Muscle of back (tissue), 11 donors: Measurements from ENCODE around the gene HHIPL1. TPM values are rescaled to one million over a fixed set of nuclear protein-coding genes. Genes with fewer than 3 reads are reported as not detected.

Experiments
- DNase-seq, 3 donors: peaks; one replicate each; pipeline versions ENCODE4 v3.0.0 to v3.0.0-alpha.2; 2013
- polyA plus RNA-seq, 10 donors: library from polyadenylated mRNA; unstranded; fragments of 120-200 nt; gene quantifications; one replicate each; pipeline ENCODE4 v1.2.1, GENCODE V29; 2013; ENCODE audit not compliant: insufficient read length in 10 of 10

HHIPL1 gene
- polyA plus RNA-seq, 10 donors = 1.1 to 2.6 (median 1.9) TPM

DNA sequence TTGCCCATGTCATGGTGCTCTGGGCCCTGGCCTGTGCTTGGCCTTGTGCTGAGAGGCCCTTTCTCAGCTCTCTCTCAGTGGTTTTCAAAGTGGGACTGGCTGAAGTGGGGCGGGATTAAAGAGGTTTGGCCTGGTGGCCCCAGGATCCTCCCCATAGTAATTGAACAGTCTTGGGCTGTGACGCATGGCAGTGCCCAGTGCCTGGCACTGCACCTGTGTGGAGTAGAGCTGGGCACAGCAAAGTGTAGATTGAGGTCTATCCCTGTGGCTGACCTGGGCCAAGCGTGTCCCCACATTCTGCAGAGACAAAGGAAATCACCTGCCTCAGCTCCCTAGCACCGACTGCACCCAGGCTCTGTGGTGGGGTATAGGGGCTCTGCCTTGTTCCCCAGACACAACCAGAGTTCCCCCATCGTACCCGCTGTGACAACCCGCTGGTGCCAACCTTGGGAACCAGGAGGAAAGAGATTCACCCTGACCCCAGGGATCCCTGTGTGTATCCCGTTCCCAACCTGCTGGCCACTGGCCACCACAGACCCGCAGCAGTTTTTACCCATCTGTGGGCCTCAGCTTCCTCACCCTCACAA is 29.2 kb downstream of the HHIPL1 start:
- DNase-seq = no peak

GRCh38 chr14:99674776-99675381 is 29.9 kb downstream of the HHIPL1 start:
- DNase-seq = no peak

DNA sequence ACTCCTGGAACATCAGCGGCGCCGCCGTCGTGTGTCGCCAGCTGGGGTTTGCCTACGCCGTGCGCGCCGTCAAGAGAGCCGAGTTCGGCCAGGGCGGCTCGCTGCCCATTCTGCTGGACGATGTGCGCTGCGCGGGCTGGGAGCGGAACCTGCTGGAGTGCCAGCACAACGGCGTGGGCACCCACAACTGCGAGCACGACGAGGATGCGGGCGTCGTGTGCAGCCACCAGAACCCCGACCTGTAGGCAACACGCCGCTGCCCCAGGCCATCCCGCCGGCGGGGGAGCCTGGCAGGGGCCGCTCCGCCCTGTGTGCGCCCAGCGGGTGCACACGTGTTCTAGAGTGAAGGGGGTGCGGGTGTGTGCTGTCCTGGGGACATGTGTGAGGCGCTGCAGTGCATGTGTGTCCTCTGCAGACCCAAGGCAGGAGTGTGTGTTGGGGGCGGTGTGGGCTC is 30.5 kb downstream of the HHIPL1 start:
- no peak for DNase-seq

DNA sequence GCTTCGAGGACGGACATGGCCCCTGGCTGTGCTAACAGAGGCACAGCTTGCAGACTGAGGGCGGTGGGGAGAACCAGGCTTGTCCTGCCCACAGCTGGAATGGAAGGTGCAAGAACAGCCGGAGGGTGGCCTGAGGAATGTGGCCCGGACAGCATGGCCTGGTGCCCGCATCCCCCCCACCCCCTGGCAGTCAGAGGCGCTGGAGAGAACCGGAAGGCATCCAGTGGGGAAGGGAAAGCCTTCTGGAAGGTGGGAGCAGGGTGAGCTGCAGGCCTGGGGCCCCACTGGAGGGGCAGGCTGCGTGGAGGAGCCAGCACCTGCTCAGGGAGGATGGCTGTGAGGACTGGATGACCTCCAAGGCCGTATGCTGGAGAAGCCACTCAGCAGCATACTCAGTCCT is 31.0 kb downstream of the HHIPL1 start:
- DNase-seq = no peak

DNA sequence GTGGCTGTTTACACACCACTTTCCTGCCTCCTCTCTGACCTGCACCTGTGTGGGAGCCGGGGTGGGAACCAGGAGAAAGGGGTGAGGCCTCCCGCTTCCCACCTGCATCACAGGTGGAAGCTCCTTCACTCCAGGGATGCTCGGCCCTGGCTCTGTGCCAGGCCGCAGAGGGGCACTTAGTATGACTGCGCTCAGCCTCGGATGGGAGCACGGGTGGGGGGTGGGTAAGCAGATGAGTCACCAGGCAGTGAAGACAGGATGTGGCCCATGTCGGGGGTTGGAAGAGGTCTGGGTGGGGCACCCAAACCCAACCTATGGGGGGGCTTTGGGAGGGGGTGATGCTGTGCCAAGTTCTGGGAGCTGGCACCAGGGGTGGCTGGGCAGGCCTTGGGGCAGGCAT is 31.7 kb downstream of the HHIPL1 start:
- no peak for DNase-seq

DNA sequence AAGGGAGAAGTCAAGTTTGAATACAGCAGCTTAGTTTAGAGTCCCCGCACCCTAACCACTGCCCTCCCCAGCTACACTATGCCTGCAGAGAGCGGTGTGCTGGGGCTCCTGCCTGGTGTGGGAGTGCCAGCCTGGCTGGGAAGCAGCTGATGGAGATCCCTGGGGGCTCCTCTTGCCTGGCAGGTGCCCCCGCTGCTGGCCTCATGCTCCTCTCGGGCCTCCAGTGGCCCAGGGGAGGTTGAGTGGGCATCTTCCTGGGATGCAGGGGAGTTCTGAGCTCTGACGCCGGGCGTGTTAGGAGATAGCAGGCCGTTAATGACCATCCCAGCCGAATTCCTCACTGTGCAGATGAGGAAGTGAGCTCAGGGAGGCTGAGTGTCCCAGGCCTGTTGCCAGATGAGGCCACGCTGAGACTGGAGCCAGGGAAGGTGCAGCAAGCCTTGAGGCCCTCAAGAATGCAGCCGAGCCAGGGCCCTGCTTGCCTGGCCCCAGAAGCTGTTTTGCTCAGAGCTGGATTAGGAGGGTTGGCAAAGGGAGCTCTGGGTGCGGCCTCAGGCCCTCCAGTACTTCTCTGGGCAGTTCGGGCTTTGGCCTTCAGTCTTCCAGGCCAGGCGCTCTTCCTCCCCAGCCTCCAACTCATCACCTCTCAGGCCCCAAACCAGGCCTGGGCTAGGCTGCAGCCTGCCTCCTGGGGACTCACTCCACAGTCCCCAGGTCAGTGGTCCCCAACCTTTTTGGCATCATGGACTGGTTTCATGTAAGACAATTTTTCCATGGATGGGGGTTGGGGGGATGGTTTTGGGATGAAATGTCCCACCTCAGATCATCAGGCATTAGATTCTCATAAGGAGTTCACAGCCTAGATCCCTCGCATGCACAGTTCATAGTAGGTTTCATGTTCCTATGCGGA is 32.6 kb downstream of the HHIPL1 start:
- no peak for DNase-seq

DNA sequence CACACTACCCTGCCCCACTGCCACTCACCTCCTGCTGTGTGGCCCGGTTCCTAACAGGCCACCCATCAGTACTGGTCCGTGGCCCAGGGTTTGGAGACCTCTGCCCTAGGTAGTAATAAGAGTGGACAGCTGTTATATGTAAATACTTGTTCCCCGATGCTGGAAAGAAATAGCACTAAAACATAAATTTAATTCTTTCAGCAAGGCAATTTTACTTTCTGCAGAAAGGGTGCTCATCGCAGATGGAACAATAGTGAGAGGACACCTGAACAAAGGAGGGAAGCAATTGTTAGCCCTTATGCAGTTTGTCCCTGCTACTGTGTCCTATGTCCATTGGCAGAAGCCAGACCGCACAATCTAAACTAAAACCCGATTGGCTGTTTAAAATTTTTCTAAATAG is 33.3 kb downstream of the HHIPL1 start:
- DNase-seq = no peak

DNA sequence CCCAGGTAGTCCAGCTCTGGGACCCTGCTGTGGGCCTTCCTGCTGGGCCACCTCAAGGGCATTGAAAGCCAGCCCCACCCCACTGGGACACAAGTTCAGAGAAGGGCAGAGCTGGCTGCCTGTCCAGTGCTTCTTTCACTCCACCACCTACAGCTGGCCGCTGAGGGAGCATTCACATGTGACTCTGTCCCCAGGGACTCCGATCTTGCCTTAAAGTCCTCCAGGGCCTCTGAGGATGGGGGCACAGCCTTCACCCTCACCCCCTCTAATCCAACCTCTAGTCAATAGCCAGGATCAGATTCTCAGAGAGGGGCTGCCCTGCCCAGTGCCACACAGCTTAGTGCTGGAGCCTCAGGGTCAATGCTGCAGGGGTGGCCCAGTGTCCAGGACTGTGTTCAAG is 34.2 kb downstream of the HHIPL1 start:
- no peak for DNase-seq

DNA sequence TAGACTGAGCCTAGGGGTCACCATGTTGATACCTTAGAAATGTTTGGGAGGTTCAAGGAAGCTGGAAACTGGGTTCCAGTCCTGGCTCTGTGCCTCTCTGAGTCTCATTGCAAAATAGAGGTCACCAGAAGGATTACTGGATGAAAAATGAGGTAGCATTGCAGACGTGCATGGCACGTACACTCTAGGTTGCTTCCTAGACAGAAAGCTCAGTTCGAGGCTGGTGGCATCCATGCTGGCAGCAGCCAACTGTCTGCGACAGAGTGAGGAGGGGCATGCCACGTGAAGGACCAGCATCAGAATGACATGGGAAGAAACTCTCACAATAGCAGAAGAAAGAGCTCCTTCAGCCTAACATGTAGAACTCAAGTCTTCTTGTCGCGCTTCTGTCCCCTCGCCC is 34.6 kb downstream of the HHIPL1 start:
- no peak for DNase-seq

DNA sequence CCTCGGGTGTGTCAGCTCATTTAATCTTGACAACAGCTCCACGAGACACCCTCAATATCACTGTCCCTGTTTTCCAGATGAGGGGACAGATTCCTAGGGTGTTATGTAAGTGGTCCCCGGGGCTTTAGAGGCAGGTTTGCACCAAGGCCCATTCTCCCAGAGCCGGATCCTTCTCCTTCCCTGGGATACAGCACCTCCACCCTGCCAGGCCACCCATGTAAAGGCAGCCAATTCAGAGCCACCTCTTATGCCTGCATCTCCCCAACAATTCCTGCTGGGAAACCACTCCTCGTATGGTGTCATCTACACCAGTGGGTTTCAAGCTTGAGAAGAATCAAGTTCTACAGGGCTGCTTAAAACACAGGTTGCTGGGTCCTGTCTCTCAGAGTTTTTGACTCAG is 35.1 kb downstream of the HHIPL1 start:
- no peak for DNase-seq

GRCh38 chr14:99681101-99681831 is 36.3 kb downstream of the HHIPL1 start:
- DNase-seq = no peak

DNA sequence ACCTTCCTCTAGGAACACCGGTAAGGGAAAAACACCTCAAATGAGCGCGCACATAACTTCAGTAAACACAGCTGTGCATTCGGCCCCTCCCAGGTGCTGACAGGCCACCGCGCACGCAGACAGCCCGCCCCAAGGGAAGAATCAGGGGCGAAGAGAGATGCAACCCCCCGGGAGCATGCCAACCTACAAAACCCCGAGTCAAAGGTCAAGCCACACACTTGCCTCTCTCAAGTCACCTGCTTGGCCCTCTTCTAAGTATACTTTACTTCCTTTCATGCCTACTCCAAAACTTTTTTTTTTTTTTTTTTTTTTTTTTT is 36.9 kb downstream of the HHIPL1 start:
- no peak for DNase-seq

DNA sequence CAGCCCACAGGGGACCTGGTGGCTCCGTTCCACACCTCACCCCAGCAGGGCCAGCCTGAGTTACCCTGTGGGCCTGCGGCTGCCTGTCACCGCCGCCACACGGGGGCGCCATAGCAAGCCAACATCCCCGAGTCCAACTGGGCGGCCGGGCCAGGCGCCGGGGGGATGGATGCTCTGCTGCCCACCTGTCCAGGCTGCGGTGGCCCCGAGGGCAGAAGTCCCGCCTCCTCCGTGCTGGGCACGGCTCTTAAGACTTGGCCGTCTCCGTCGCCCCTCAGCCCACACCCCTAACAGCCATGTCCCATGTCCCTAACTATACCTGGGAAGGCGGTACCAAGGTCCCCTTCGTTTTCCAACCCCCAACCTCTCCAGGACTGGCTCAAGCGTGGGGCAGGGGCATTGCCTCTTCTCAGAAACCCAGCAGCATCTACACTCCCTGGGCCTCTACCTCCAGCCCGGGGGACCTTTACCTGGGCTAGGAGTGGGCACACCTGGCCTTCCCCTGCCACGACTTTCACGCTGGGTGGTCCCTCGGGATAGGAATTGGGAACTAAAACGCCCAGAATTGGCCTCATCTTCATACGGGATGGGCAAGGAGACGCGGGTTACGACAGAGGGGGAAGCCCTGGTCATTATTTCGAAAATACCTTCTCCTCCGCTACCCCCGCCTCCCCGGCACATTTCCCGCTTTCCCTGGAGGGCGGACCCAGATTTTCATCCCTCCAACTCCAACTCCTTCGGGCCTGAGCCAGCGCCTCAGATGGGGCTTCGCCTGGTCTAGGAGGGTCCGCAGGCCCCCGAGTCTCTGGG is 38.1 kb downstream of the HHIPL1 start:
- DNase-seq = peak; percentile 53 to 88 (median 77)

GRCh38 chr14:99683619-99684409 is 38.9 kb downstream of the HHIPL1 start, which contains the start of gene CYP46A1:
Gene CYP46A1 (plus strand): TSS chr14:99684298. CDS start chr14:99684418, 120 bp downstream.
- DNase-seq = peak; percentile 99 to 100 (median 100)

DNA sequence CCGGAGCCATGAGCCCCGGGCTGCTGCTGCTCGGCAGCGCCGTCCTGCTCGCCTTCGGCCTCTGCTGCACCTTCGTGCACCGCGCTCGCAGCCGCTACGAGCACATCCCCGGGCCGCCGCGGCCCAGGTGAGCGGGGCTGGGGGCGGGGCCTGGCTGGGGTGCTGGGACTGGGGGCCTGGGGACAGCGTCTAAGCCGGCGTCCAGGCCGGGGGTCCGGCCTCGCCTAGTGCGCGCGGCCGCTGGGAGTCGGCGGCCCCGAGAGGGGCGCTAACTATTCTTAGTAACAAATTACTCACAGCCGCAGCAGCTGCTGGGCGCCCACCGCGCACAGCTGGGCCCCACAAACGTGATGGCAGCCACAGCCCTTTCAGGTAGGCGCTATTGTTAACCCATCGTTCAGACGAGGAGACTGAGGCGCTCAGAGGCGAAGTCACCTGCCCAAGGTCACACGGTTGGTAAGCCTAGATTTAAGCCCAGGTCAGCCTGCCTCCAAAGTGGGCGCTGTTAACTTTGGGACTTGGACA is 39.5 kb downstream of the HHIPL1 start:
- DNase-seq = no peak

GRCh38 chr14:99685151-99685591 is 40.2 kb downstream of the HHIPL1 start:
- no peak for DNase-seq

DNA sequence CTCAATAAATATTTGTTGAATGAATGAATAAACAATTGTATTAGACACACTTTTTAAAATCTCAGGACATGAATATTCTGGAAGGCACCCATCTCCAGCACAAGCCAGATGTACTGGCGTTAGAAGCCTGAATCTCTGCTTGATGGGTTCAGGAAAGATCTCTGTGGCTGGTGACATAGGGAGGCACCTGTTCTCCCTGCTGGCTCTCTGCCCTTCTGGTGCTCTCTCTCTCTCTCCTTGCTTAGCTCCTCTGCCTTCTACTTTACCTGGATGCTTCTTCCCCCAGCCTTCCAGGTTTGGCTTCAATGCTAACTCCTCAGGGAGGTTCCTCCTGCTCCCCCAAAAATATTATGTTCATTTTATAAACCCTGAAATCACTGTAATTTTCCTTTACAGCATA is 40.7 kb downstream of the HHIPL1 start:
- no peak for DNase-seq

DNA sequence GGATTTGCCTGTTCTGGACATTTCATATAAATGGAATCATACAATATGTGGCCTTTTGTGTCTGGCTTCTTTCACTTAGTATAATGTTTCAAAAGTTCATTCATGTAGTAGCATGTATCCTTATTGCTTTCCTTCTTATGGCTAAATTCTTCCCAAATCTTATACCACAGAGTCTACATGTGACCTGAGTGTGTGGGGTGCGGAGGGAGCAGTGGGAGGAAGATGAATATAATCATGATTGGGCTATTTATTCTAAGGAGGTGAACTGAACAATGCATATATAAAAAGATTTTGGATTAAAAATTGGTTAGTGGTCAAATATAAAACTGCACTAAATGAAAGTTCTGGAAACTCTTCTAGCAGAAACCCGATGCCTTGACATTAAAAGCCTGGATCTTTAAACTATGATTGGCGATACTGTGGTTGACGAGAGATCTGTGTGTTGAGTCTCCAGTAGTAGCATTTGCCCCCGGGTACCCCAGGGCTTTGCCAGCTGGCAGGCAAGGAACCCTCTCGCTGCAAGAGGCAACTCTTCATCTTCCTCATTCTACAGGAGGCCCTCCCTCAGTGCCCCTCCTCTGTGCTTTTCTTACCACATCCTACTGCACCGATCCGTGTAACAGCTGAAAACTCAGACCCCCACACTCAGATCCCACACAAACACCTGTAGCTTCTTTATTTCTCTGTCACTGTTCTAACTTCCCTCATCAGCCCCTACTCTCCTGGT is 41.8 kb downstream of the HHIPL1 start:
- no peak for DNase-seq
